Lower lobe of right lung (tissue), 2 donors: ENCODE measurements around the gene BACH2. TPM values are rescaled to one million over a fixed set of nuclear protein-coding genes. Genes with fewer than 3 reads are reported as not detected.

ENCODE experiments used
- ATAC-seq, 2 donors: fragments of 200-7000 bp; cut with Tn5 transposase; one replicate each; pipeline ENCODE4 v1.9.1; 2020 to 2022; ENCODE audit warnings: mild to moderate bottlenecking in 2 of 2, moderate library complexity in 2 of 2
- DNase-seq: peaks from one replicate; pipeline ENCODE4 v3.0.0-alpha.2; 2020
- H3K27ac ChIP-seq: fragments of 200-600 bp; one replicate; pipeline ENCODE4 v1.8.0; 2022
- H3K27me3 ChIP-seq: fragments of 200-600 bp; one replicate; pipeline ENCODE4 v1.8.0; 2022; ENCODE audit warnings: low read depth
- H3K36me3 ChIP-seq: fragments of 200-600 bp; one replicate; pipeline ENCODE4 v1.8.0; 2022; ENCODE audit warnings: mild to moderate bottlenecking
- H3K4me1 ChIP-seq: fragments of 200-600 bp; one replicate; pipeline ENCODE4 v1.8.0; 2022
- H3K4me3 ChIP-seq: fragments of 200-600 bp; one replicate; pipeline ENCODE4 v1.8.0; 2022; ENCODE audit warnings: mild to moderate bottlenecking
- H3K9me3 ChIP-seq: fragments of 200-600 bp; one replicate; pipeline ENCODE4 v1.8.0; 2022
- intact Hi-C: fragments of 100-400 bp; cut with DNase I; formaldehyde crosslinking; loops from one replicate; pipeline ENCODE4 v1.11.0; 2022
- total RNA-seq: library from RNA; stranded (reverse); fragmentation: NEBNext Ultra II Directional; extraction: Animal tissue kit (Norgen Biotek cat#: 25700); gene quantifications from one replicate; pipeline ENCODE4 v1.2.1, GENCODE V29; 2021
- TF ChIP-seq, protein P1 (sequence below): fragments of 200-600 bp; IDR thresholded peaks from one replicate; pipeline ENCODE4 v1.8.0; 2022; ENCODE audit warnings: antibody characterized with exemption, mild to moderate bottlenecking
- donor health status: DM: no; HTN: yes; CAD: no; lungs with severe emphysema.

The BACH2 gene
- total RNA-seq, 1 donor from 2014 or later, result 6.3 TPM

DNA sequence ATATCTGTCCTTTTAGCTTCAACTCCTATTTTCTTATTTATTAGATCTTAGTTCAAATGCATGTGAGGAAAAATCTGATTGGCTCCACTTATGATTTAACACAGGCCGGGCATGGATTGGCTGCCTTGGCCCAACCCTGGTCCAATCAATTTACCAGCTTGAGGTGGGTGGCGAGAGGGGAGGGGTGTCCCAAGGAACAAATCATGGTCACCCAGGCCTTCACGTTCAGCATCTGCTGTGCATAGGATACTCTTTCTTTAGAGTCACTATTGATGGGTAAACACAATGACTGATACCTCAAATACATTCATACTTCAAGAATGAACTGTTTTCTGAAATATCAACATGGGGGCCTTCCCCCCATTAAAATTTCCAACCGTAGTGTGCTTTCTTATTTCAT is 14.9 kb upstream of the BACH2 start:
- no peaks in the 10 kb centered on the region for H3K27me3 ChIP-seq
- H3K9me3 ChIP-seq, result no peaks in the 10 kb centered on the region
- no peaks in the 10 kb centered on the region for H3K4me1 ChIP-seq
- H3K36me3 ChIP-seq, result no peaks in the 10 kb centered on the region
- TF ChIP-seq, protein P1, sequence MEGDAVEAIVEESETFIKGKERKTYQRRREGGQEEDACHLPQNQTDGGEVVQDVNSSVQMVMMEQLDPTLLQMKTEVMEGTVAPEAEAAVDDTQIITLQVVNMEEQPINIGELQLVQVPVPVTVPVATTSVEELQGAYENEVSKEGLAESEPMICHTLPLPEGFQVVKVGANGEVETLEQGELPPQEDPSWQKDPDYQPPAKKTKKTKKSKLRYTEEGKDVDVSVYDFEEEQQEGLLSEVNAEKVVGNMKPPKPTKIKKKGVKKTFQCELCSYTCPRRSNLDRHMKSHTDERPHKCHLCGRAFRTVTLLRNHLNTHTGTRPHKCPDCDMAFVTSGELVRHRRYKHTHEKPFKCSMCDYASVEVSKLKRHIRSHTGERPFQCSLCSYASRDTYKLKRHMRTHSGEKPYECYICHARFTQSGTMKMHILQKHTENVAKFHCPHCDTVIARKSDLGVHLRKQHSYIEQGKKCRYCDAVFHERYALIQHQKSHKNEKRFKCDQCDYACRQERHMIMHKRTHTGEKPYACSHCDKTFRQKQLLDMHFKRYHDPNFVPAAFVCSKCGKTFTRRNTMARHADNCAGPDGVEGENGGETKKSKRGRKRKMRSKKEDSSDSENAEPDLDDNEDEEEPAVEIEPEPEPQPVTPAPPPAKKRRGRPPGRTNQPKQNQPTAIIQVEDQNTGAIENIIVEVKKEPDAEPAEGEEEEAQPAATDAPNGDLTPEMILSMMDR, result no peak
- H3K4me3 ChIP-seq, result no peak overlapping the region
- no peak for DNase-seq
- intact Hi-C loops, result no loop called here
- H3K27ac ChIP-seq, result no peak overlapping the region
- no peak for ATAC-seq

- TF ChIP-seq, protein P1, result no peak
- no peak overlapping the region for H3K27ac ChIP-seq
- H3K9me3 ChIP-seq, result no peaks in the 10 kb centered on the region
- H3K4me1 ChIP-seq, result no peaks in the 10 kb centered on the region
- intact Hi-C loops, result no loop called here
- H3K27me3 ChIP-seq, result no peaks in the 10 kb centered on the region
- ATAC-seq (no peak), DNase-seq (no peak)
- H3K36me3 ChIP-seq, result no peaks in the 10 kb centered on the region
- no peak overlapping the region for H3K4me3 ChIP-seq
Measured at GRCh38 chr6:90305800-90306448, 9.3 kb upstream of the BACH2 start.

GRCh38 chr6:90304308-90304707 is 7.7 kb upstream of the BACH2 start:
- DNase-seq (no peak), ATAC-seq (no peak)
- Histone ChIP-seq H3K4me1 (no peaks in the 10 kb centered on the region), H3K27me3 (no peaks in the 10 kb centered on the region), H3K27ac (no peak overlapping the region), H3K36me3 (no peaks in the 10 kb centered on the region), H3K9me3 (no peaks in the 10 kb centered on the region), H3K4me3 (no peak overlapping the region)
- intact Hi-C loops, result no loop called here
- TF ChIP-seq, protein P1, result no peak

- Histone ChIP-seq H3K9me3 (no peaks in the 10 kb centered on the region), H3K27ac (no peak overlapping the region), H3K27me3 (no peaks in the 10 kb centered on the region), H3K4me1 (no peaks in the 10 kb centered on the region), H3K4me3 (no peak overlapping the region), H3K36me3 (no peaks in the 10 kb centered on the region)
- intact Hi-C loops, result no loop called here
- TF ChIP-seq, protein P1, result no peak
- no peak for ATAC-seq
- DNase-seq, result no peak
Measured at GRCh38 chr6:90303039-90303438, 6.4 kb upstream of the BACH2 start.

DNA sequence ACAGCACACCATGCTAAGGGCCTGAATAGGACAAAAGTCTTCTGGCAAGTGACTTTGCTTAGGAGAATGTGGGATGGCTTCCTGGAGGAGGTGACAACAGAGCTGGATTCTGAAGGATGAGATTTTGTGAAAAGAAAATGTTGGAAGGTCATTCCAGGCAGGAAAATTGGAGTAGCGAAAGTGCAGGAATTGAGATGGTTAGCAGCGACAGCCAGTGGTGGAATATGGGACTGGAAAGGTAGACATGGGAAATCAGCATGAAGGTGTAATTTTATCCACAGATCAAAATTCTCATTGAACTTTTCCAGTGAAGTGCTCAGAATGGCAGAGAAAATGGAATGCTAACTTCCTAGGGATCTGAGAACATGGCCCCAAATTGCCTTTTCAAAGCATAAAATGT is 5.7 kb upstream of the BACH2 start:
- TF ChIP-seq, protein P1, result no peak
- intact Hi-C loops, result no loop called here
- no peaks in the 10 kb centered on the region for H3K27me3 ChIP-seq
- no peak overlapping the region for H3K27ac ChIP-seq
- no peak for ATAC-seq
- no peaks in the 10 kb centered on the region for H3K36me3 ChIP-seq
- no peak overlapping the region for H3K4me3 ChIP-seq
- H3K9me3 ChIP-seq, result no peaks in the 10 kb centered on the region
- no peaks in the 10 kb centered on the region for H3K4me1 ChIP-seq
- no peak for DNase-seq
